NB4 (cell line): Measurements from ENCODE around the gene NRXN3.

Experiments used
- CTCF ChIP-seq: IDR thresholded peaks from one replicate; pipeline ENCODE4 v1.5.1; 2012; ENCODE audit warnings: low read depth, low read length
- MAX ChIP-seq: IDR thresholded peaks from 2 replicates; pipeline ENCODE4 v1.6.1; 2011; ENCODE audit warnings: low read depth, low read length
- MYC ChIP-seq: IDR thresholded peaks from 2 replicates; pipeline ENCODE4 v1.6.1; 2011; ENCODE audit warnings: low read depth, low read length
- POLR2A ChIP-seq: IDR thresholded peaks from 2 replicates; pipeline ENCODE4 v1.6.1; 2011; ENCODE audit warnings: mild to moderate bottlenecking; ENCODE audit not compliant: insufficient read length; ENCODE audit errors: extremely low read depth

GRCh38 chr14:79287976-79288375, 1117.8 kb downstream of the NRXN3 start:
- no peak for TF ChIP-seq POLR2A
- TF ChIP-seq CTCF, result no peak
- TF ChIP-seq MAX, result no peak
- TF ChIP-seq MYC, result no peak
